ENCODE measurements around the gene CFAP300.

Gene CFAP300

GRCh38 chr11:102047305-102047924, at the start of gene CFAP300:
Gene CFAP300 (plus strand): TSS chr11:102047437. CDS start chr11:102047471, 34 bp downstream.
- Mint-ChIP-seq H3K36me3 (peaks cover 3 to 4% of the 10 kb centered on the region in 2 donors), H3K27me3 (peaks cover 29 to 46% of the 10 kb centered on the region in 2 donors), H3K9me3 (peaks cover 0 to 5% of the 10 kb centered on the region in 2 donors), H3K27ac (no peak within 1 kb of the TSS), H3K4me1 (peaks cover 6 to 12% of the 10 kb centered on the region in 2 donors), H3K4me3 (peak within 1 kb of the TSS; percentile 77 to 79)
- DNase-seq: peak; percentile 42
- ATAC-seq (replicated peaks): peak; percentile 65 to 72

- no peaks in the 10 kb centered on the region for H3K36me3 Mint-ChIP-seq
- H3K27me3 Mint-ChIP-seq: no peaks in the 10 kb centered on the region
- DNase-seq (no peak), ATAC-seq (replicated peaks) (no peak)
- no peaks in the 10 kb centered on the region for H3K9me3 Mint-ChIP-seq
- H3K27ac Mint-ChIP-seq: no peak overlapping the region
- no peak overlapping the region for H3K4me3 Mint-ChIP-seq
- no peaks in the 10 kb centered on the region for H3K4me1 Mint-ChIP-seq
These were observed 45.4 kb upstream of the CFAP300 start for GRCh38 chr11:102001657-102002338.

- H3K27ac Mint-ChIP-seq: no peak overlapping the region
- no peaks in the 10 kb centered on the region for H3K4me1 Mint-ChIP-seq
- H3K27me3 Mint-ChIP-seq: no peaks in the 10 kb centered on the region
- ATAC-seq (replicated peaks): no peak
- no peaks in the 10 kb centered on the region for H3K9me3 Mint-ChIP-seq
- no peak for DNase-seq
- no peaks in the 10 kb centered on the region for H3K36me3 Mint-ChIP-seq
- no peak overlapping the region for H3K4me3 Mint-ChIP-seq
These were observed 43.0 kb upstream of the CFAP300 start for GRCh38 chr11:102004220-102004619.

- Mint-ChIP-seq H3K4me3 (no peak overlapping the region), H3K27ac (no peak overlapping the region), H3K27me3 (peaks cover 7 to 8% of the 10 kb centered on the region in 2 donors), H3K36me3 (no peaks in the 10 kb centered on the region), H3K4me1 (no peaks in the 10 kb centered on the region), H3K9me3 (no peaks in the 10 kb centered on the region)
- DNase-seq: no peak
- ATAC-seq (replicated peaks): no peak
These were observed 41.9 kb upstream of the CFAP300 start for GRCh38 chr11:102005306-102005705.

- H3K4me1 Mint-ChIP-seq: no peaks in the 10 kb centered on the region
- ATAC-seq (replicated peaks): no peak
- H3K27ac Mint-ChIP-seq: no peak overlapping the region
These were observed 40.2 kb upstream of the CFAP300 start for GRCh38 chr11:102006835-102007566.

GRCh38 chr11:102007567-102008437, 39.4 kb upstream of the CFAP300 start:
- H3K4me3 Mint-ChIP-seq: no peak overlapping the region
- H3K27ac Mint-ChIP-seq: no peak overlapping the region
- ATAC-seq (replicated peaks) (peak; percentile 45 to 51), DNase-seq (no peak)
- no peaks in the 10 kb centered on the region for H3K4me1 Mint-ChIP-seq
- H3K9me3 Mint-ChIP-seq: no peaks in the 10 kb centered on the region
- no peaks in the 10 kb centered on the region for H3K36me3 Mint-ChIP-seq
- H3K27me3 Mint-ChIP-seq: peaks cover 13 to 18% of the 10 kb centered on the region in 2 donors

More at GRCh38 chr11:102006835-102007566, 40.2 kb upstream of the CFAP300 start:
- Mint-ChIP-seq H3K36me3 (no peaks in the 10 kb centered on the region), H3K27me3 (peaks cover 7 to 11% of the 10 kb centered on the region in 2 donors), H3K9me3 (no peaks in the 10 kb centered on the region), H3K4me3 (no peak overlapping the region)
- no peak for DNase-seq

GRCh38 chr11:102010776-102011494, 36.3 kb upstream of the CFAP300 start:
- Mint-ChIP-seq H3K4me1 (no peaks in the 10 kb centered on the region), H3K27ac (no peak overlapping the region), H3K27me3 (peaks cover 24 to 31% of the 10 kb centered on the region in 2 donors), H3K36me3 (no peaks in the 10 kb centered on the region), H3K9me3 (no peaks in the 10 kb centered on the region), H3K4me3 (no peak overlapping the region)
- ATAC-seq (replicated peaks) (no peak), DNase-seq (no peak)

- Mint-ChIP-seq H3K27ac (no peak overlapping the region), H3K27me3 (peaks cover 24 to 31% of the 10 kb centered on the region in 2 donors), H3K4me3 (no peak overlapping the region), H3K9me3 (peaks cover 0 to 1% of the 10 kb centered on the region in 2 donors), H3K36me3 (no peaks in the 10 kb centered on the region), H3K4me1 (no peaks in the 10 kb centered on the region)
- ATAC-seq (replicated peaks): no peak
- DNase-seq: no peak
These were observed 34.3 kb upstream of the CFAP300 start for GRCh38 chr11:102012946-102013345.

GRCh38 chr11:102014756-102015155, 32.5 kb upstream of the CFAP300 start:
- no peaks in the 10 kb centered on the region for H3K4me1 Mint-ChIP-seq

GRCh38 chr11:102017026-102017425, 30.2 kb upstream of the CFAP300 start:
- peaks cover 0 to 1% of the 10 kb centered on the region in 2 donors for H3K9me3 Mint-ChIP-seq
- no peak overlapping the region for H3K27ac Mint-ChIP-seq
- DNase-seq (no peak), ATAC-seq (replicated peaks) (no peak)
- H3K27me3 Mint-ChIP-seq: peaks cover 17 to 20% of the 10 kb centered on the region in 2 donors
- no peak overlapping the region for H3K4me3 Mint-ChIP-seq
- no peaks in the 10 kb centered on the region for H3K4me1 Mint-ChIP-seq
- no peaks in the 10 kb centered on the region for H3K36me3 Mint-ChIP-seq

More at GRCh38 chr11:102014756-102015155, 32.5 kb upstream of the CFAP300 start:
- DNase-seq (no peak), ATAC-seq (replicated peaks) (no peak)
- peaks cover 22 to 29% of the 10 kb centered on the region in 2 donors for H3K27me3 Mint-ChIP-seq
- H3K9me3 Mint-ChIP-seq: peaks cover 0 to 1% of the 10 kb centered on the region in 2 donors
- no peaks in the 10 kb centered on the region for H3K36me3 Mint-ChIP-seq
- no peak overlapping the region for H3K4me3 Mint-ChIP-seq
- no peak overlapping the region for H3K27ac Mint-ChIP-seq

GRCh38 chr11:102026217-102026616, 21.0 kb upstream of the CFAP300 start:
- Mint-ChIP-seq H3K4me1 (no peaks in the 10 kb centered on the region), H3K4me3 (no peak overlapping the region), H3K36me3 (no peaks in the 10 kb centered on the region), H3K27me3 (peaks cover 7 to 19% of the 10 kb centered on the region in 2 donors), H3K27ac (no peak overlapping the region), H3K9me3 (no peaks in the 10 kb centered on the region)
- ATAC-seq (replicated peaks) (no peak), DNase-seq (no peak)

GRCh38 chr11:102026959-102027358, 20.3 kb upstream of the CFAP300 start:
- H3K9me3 Mint-ChIP-seq: no peaks in the 10 kb centered on the region
- H3K27me3 Mint-ChIP-seq: peaks cover 7 to 19% of the 10 kb centered on the region in 2 donors
- no peaks in the 10 kb centered on the region for H3K36me3 Mint-ChIP-seq
- H3K4me3 Mint-ChIP-seq: no peak overlapping the region
- H3K4me1 Mint-ChIP-seq: no peaks in the 10 kb centered on the region
- no peak overlapping the region for H3K27ac Mint-ChIP-seq
- DNase-seq (no peak), ATAC-seq (replicated peaks) (no peak)

GRCh38 chr11:102036757-102037156, 10.5 kb upstream of the CFAP300 start:
- H3K4me3 Mint-ChIP-seq: no peak overlapping the region

More at GRCh38 chr11:102036757-102037156, 10.5 kb upstream of the CFAP300 start:
- ATAC-seq (replicated peaks): no peak
- Mint-ChIP-seq H3K9me3 (peaks cover 6 to 8% of the 10 kb centered on the region in 2 donors), H3K27ac (no peak overlapping the region), H3K27me3 (peaks cover 13 to 19% of the 10 kb centered on the region in 2 donors), H3K4me1 (no peaks in the 10 kb centered on the region), H3K36me3 (no peaks in the 10 kb centered on the region)
- no peak for DNase-seq

All from stimulated activated naive B cell treated with anti-CD40 and anti-IgM and Interleukin-4, amounts not matched to agents 10 μg/mL and 1 μg/mL and 100 μg/mL, for 72 hours (primary cell).